ENCODE measurements around the gene WDR83. TPM values are rescaled to one million over a fixed set of nuclear protein-coding genes. Genes with fewer than 3 reads are reported as not detected.

The WDR83 gene
- total and polyA plus RNA-seq, 2 of the 8 experiments (the other 6 are each of a cell fraction or from before 2014, with no cell fraction given) = 12.6 to 15.3 TPM

GRCh38 chr19:12639901-12640613 lies 26.6 kb upstream of the WDR83 start (continued):
- no peak for TF ChIP-seq CHD7 (IDR thresholded peaks at IDR 0.05; ENCODE audit: insufficient replicate concordance, low read length)
- TF ChIP-seq CTCF (IDR thresholded peaks at IDR 0.05; ENCODE audit: control extremely low read depth in 1 of 3, insufficient read depth in 1 of 3, low read depth in 1 of 3, low read length in 3 of 3) = peak; percentile 75 to 99 (median 94)
- peak; percentile 39; the same call in 1 of the 2 replicates for TF ChIP-seq CHD2 (IDR thresholded peaks at IDR 0.05; ENCODE audit: low read length)

Data from H1 (cell line).